Adipose tissue (tissue), 3 donors: ENCODE results near the gene KIAA1755. TPM values are rescaled to one million over a fixed set of nuclear protein-coding genes. Genes with fewer than 3 reads are reported as not detected.
"Not testable (repeated sequence)": the region's sequence is repeated elsewhere in the genome, so short reads cannot be mapped to it uniquely, and the experiment has no call there.

Source experiments
- H3K27ac ChIP-seq: one replicate; pipeline ENCODE4 v1.5.1; 2013; ENCODE audit warnings: low read depth, low read length
- WGBS, 3 donors: extraction: QIAGEN DNeasy Blood & Tissue Kit; methylation state at CpG; one replicate each; pipeline ENCODE4 v1.1.7; 2013; 5-methylcytosine and 5-hydroxymethylcytosine counted together
- polyA plus RNA-seq, 3 donors: library from polyadenylated mRNA; stranded (reverse); fragments of 200-250 nt; gene quantifications; one replicate each; pipeline ENCODE4 v1.2.3, GENCODE V29; 2013
- donor health status: healthy with polysubstance abuse.
- donor health status: Bipolar disorder and iron deficiency.
- donor health status: healthy.

KIAA1755 gene
- polyA plus RNA-seq, 3 donors, result 0.47 to 6.4 (median 1.2) TPM

GRCh38 chr20:38248133-38248532, 12.4 kb downstream of the KIAA1755 start:
- no peak overlapping the region for H3K27ac ChIP-seq
- WGBS, 3 donors, result 64 to 72% (median 72%) methylated on average over 8 of the region's 8 CpGs

DNA sequence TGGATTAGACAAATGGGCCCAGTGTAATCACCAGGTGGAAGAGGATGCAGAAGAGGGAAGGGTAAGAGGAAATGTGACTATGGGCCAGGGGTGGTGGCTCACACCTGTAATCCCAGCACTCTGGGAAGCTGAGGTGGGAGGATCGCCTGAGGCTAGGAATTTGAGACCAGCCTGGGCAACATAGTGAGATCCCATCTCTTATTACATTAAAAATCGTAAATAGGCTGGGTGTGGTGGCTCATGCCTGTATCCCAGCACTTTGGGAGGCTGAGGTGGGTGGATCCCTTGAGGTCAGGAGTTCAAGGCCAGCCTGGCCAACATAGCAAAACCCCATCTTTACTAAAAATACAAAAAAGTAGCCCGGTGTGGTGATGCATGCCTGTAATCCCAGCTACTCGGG, 12.8 kb downstream of the KIAA1755 start:
- 67 to 82% (median 78%) methylated on average over 4 of the region's 4 CpGs for WGBS, 3 donors
- H3K27ac ChIP-seq, result not testable (repeated sequence)

GRCh38 chr20:38247166-38247509, 13.4 kb downstream of the KIAA1755 start:
- no peak overlapping the region for H3K27ac ChIP-seq

DNA sequence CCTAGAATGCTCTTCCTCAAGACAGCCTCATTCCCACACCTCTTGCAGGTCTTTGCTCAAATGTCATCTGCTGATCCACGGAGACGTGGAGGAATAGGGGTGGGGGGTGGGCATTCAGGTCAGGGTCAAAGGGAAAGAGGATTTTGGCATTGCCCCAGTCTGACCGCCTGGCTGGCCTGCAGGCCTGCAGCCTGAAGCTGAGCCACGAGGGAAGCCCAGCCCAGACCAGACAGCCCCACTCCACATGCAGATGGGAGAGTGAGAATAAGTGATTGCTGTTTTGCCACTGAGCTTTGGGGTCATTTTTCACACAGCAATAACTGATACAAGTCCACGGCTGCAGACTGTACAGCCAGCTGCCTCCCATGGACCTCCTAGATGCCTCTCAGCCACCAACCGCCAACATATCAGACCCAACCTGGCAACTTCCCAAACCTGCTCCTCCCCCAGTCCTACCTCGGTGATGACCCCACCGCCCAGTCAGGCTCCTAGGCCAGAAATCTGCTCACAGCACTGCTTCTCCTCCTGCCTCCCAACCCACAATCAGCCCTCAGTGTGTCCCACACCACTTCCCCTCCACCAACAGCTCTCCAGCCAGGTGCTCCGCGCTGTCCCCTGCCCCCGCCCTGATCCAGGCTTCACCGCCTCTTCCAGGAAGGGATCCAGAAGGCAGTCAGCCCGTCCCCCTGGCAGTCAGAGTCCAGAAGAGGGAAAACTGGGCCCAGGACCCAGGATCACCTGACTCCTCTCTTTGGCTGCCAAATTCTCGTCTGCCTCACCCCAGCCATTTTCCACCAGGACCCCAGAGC, 14.0 kb downstream of the KIAA1755 start:
- no peak overlapping the region for H3K27ac ChIP-seq
- WGBS, 3 donors, result 53 to 66% (median 65%) methylated on average over 14 of the region's 14 CpGs

More at GRCh38 chr20:38247166-38247509, 13.4 kb downstream of the KIAA1755 start:
- WGBS, 3 donors, result 72 to 82% (median 82%) methylated on average over 7 of the region's 7 CpGs

DNA sequence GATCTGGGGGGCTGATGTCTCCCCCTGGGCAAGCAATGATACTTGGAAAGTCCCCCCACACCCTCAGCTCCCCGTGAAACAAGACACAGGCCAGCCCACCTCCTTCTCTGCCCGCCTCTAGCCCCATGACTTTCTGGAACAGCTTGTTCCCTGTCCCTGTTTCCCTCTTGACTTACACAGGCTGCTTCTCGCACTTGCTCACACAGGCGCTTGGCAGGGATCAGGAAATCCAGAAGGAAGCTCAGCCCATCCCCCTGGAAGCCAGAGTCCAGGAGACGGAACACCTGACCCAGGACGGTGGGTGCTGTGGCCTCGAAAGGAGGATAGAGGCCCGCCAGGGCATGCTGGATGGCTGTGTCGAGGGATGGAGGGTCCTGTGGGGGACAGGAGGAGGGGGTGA, 14.8 kb downstream of the KIAA1755 start:
- H3K27ac ChIP-seq, result no peak overlapping the region
- WGBS, 3 donors, result 80 to 87% (median 82%) methylated on average over 9 of the region's 9 CpGs

DNA sequence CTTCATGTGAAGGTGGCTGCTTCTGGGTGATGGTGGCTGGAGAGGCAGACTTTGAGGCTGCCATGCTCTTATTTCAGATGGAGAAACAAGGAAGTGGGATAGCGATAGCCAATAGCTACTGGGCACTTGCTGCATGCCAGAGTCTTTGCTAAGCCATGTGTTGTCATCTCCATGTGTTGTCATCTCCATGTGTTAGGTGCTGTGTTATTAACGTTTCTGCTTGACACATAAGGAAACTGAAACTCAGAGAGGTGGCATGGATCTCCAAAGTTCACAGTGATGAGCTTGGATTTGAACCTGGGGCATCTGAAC, 16.9 kb downstream of the KIAA1755 start:
- WGBS, 3 donors, result 58 to 77% (median 66%) methylated on average over 2 of the region's 2 CpGs
- H3K27ac ChIP-seq, result no peak overlapping the region

DNA sequence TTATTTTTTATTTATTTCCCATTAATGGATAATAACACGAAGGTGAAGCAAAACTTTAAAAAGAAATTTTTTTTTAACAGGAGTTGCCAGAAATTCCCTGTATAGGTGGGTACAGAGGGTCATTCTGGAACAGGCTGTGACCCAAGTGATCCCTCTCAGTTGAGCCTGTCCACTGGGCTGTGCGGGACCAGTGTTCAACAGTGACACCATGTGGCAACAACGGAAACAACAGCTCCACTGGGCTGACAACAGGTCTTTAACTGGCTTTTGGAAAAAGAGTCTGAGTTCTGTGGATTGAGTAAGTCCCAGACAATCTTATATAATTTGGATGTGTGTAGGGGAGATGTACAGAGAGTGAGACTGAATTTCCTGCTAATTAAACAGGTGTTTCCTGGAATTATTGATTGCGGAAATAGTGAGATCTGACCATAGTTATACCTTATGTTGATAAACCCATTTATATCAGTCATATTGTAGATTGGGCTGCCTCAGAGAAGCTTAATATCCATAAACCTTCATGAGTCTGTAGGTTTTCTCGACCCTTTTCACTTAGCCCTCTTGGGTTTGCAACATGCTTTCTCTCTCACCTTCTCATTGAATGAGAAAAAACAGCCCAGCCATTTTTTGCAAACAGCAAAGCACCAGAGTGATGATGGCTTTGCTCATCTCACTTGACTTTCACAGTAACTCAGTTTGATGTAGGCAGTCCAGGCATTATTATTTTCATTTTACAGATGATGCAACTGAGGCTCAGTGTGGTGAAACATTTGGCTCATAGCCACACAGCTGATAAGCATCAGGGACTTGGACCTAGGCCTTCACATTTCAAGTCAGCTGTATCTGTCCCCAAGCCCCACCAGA, 17.5 kb downstream of the KIAA1755 start:
- H3K27ac ChIP-seq, result no peak overlapping the region
- 48 to 58% (median 55%) methylated on average over 5 of the region's 5 CpGs for WGBS, 3 donors

- no peak overlapping the region for H3K27ac ChIP-seq
- WGBS, 3 donors, result 91 to 93% (median 92%) methylated on average over 3 of the region's 3 CpGs
These were observed 19.3 kb downstream of the KIAA1755 start for GRCh38 chr20:38241201-38241600.

DNA sequence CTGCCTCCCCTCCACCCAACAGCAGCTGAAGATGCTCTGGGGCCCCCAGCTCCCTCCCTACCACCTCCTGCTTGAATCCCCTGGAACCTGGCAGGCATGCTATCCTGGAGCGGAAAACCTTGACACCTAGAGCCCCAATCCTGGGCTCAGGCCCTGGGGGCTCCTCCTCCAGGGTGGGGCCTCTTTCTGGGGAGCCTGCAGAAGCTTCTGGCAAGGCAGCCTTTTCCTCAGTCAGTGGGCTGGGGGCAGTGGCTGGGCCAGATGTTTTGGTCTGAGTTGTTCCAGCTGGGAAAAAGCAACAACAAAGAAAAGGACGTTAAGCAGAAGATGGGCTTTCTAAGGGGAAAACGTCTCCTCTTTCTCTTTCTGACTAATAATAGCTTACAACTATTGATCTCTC, 21.1 kb downstream of the KIAA1755 start:
- no peak overlapping the region for H3K27ac ChIP-seq
- 31 to 48% (median 42%) methylated on average over 3 of the region's 3 CpGs for WGBS, 3 donors

DNA sequence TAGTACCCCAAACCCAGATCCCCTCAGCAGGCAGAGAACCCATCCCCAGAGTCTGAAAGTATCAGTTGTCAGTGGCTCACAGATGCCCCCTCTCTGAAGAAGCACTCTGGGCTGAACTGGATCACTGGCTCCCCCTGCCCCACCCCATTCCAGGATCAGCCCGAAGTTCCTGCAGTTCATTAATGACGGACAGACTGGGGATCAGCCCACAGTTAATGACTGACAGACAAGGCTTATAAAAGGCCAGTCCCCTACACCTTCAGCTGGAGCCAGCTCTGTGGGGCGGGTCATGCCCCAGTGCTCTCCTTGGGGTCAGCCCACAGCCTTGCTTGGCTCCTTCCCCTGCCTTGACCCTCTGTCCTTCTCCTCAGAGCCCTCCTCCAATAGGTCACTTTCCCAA, 21.7 kb downstream of the KIAA1755 start:
- H3K27ac ChIP-seq, result no peak overlapping the region
- WGBS, 3 donors, result 46 to 77% (median 63%) methylated on average over 3 of the region's 3 CpGs

- 72 to 81% (median 72%) methylated on average over 3 of the region's 3 CpGs for WGBS, 3 donors
- H3K27ac ChIP-seq, result no peak overlapping the region
These were observed 23.2 kb downstream of the KIAA1755 start for GRCh38 chr20:38237381-38237780.

DNA sequence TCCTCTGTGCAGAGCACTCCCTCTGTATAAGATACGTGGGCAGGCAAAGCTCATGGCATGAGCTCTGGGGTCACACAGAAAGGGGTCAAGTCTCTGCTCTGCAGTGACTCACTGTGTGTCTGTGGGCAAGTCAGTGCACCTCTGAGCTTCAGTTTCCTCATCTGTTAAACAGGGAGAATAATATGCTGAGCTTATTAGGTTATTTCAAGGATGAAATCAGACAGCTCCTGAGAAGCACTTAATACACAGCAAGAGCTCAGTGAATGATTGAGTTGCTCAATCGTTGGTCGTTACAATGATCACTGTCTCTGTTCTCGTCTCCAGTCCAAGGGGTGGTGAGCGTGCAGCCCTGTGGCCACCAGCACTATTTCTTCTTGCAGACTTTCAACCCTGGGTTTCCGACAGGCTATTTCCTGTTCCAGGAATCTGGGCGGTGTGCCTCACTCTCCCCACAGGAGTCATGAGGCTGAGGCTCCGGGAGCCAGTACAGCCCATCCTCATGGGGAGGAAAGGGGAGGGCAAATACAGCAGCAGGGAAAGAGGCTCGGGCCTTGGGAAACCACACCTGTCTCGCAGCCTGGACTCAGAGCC, 28.9 kb downstream of the KIAA1755 start:
- 19 to 41% (median 19%) methylated on average over 10 of the region's 10 CpGs for WGBS, 3 donors
- no peak overlapping the region for H3K27ac ChIP-seq

DNA sequence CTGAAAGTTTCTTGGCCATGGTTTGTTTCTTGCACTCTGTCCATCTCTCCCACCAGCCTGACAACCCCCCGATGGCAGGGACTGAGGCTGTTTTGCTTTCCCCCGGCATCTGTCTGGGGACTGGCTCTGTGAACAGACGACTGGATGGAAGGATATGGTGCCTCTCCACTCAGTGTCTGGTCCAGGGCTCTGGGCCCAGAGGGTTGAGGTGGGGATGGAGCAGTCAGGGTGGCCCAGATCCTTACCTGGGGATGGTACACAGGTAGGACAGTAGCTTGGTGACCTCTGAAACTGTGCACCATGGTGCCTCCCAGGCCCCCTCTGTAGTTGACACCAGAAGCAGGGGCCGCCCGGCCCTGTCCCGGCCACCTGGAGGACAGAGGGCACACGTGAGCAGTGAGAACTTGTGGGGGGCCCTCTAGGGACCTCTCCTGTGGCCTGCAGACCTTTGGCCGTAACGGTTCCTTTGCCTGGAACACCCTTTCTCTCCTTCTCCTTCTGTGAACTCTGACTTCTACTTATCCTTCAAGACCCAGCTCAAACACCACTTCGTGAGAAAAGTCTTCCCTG, 29.5 kb downstream of the KIAA1755 start:
- no peak overlapping the region for H3K27ac ChIP-seq
- WGBS, 3 donors, result 52 to 80% (median 69%) methylated on average over 10 of the region's 10 CpGs

DNA sequence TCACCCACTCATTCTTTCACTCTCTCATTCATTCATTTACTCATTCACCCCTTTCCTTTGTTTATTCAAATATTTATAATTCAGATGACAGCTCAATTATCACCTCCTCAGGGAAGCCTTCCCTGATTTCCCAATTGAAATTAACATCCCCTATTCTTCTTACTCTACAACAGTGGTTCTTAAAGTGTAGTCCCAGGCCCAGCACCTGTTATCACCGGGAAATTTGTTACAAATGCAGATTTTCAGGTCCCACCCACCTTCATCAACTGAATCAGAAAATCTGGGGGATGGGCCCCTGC, 30.3 kb downstream of the KIAA1755 start:
- 68 to 88% (median 87%) methylated on average over 1 of the region's 1 CpG for WGBS, 3 donors
- H3K27ac ChIP-seq, result no peak overlapping the region

- 69 to 89% (median 85%) methylated on average over 6 of the region's 6 CpGs for WGBS, 3 donors
- H3K27ac ChIP-seq, result no peak overlapping the region
These were observed 30.9 kb downstream of the KIAA1755 start for GRCh38 chr20:38229376-38230252.

DNA sequence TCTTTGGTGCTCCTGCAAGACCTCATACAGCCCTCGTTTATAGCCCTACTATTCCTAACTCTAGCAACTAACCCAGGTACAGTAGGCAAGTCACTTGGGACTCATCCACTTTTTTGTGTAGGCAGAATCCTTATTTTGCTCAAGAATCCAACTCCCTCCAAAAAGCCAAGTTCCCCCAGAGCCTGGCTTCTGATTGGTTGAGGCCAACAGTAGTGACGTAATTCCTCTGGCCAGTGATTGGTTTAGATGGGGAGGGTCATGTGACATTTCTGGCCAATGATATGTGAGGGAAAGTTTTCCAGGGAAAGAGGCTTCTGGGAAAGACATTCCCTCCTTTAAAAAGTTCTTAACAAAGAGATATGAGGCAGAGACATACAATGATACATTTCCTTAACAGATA, 32.1 kb downstream of the KIAA1755 start:
- H3K27ac ChIP-seq, result no peak overlapping the region
- WGBS, 3 donors, result 43 to 63% (median 54%) methylated on average over 2 of the region's 2 CpGs

- 67 to 91% (median 91%) methylated on average over 11 of the region's 11 CpGs for WGBS, 3 donors
These were observed 32.8 kb downstream of the KIAA1755 start for GRCh38 chr20:38227420-38228360.

More at GRCh38 chr20:38227420-38228360, 32.8 kb downstream of the KIAA1755 start:
- H3K27ac ChIP-seq, result no peak overlapping the region
